Colonic mucosa (tissue), 4 donors: ENCODE results near the gene UBE3C. TPM values are rescaled to one million over a fixed set of nuclear protein-coding genes. Genes with fewer than 3 reads are reported as not detected.
"Not testable (repeated sequence)": the region's sequence is repeated elsewhere in the genome, so short reads cannot be mapped to it uniquely, and the experiment has no call there.

ENCODE experiments used
- DNase-seq: peaks from one replicate; pipeline ENCODE4 v3.0.0-alpha.2; 2020
- H3K27ac ChIP-seq: fragments of 200-600 bp; one replicate; pipeline ENCODE4 v1.8.0; 2021
- H3K27me3 ChIP-seq: fragments of 200-600 bp; one replicate; pipeline ENCODE4 v1.8.0; 2021
- H3K36me3 ChIP-seq: fragments of 200-600 bp; one replicate; pipeline ENCODE4 v1.8.0; 2021
- H3K4me1 ChIP-seq: fragments of 200-600 bp; one replicate; pipeline ENCODE4 v1.8.0; 2021; ENCODE audit warnings: mild to moderate bottlenecking
- H3K4me3 ChIP-seq: fragments of 200-600 bp; one replicate; pipeline ENCODE4 v1.8.0; 2021
- H3K9ac ChIP-seq, 2 donors: one replicate each; pipeline ENCODE4 v1.7.0; 2013; ENCODE audit warnings: control low read depth in 2 of 2, low read depth in 2 of 2, low read length in 2 of 2
- H3K9me3 ChIP-seq: fragments of 200-600 bp; one replicate; pipeline ENCODE4 v1.8.0; 2021
- CTCF ChIP-seq: fragments of 200-600 bp; IDR thresholded peaks from one replicate; pipeline ENCODE4 v1.8.0; 2022; ENCODE audit warnings: antibody characterized with exemption, mild to moderate bottlenecking
- intact Hi-C: fragments of 100-400 bp; cut with DNase I; formaldehyde crosslinking; loops from one replicate; pipeline ENCODE4 v1.14.1; 2022
- total RNA-seq, 2 donors: library from RNA; stranded (reverse); fragmentation: NEBNext Ultra II Directional in 1 of 2; extraction: Animal tissue kit (Norgen Biotek cat#: 25700) in 1 of 2; gene quantifications; one replicate each; pipeline ENCODE4 v1.2.1, GENCODE V29; 2021
- donor health status: healthy.
- donor health status: DM: no; HTN: no; CAD: no.
- donor health status: DM: no; HTN: no; CAD: no.

UBE3C gene
- total RNA-seq, 2 donors from 2014 or later: 50.9 to 60.7 TPM

GRCh38 chr7:157246052-157246451 lies 107.3 kb downstream of the UBE3C start:
- no peak for TF ChIP-seq CTCF
- H3K27me3 ChIP-seq: no peaks in the 10 kb centered on the region
- H3K9ac ChIP-seq: no peak overlapping the region
- no peaks in the 10 kb centered on the region for H3K9me3 ChIP-seq
- DNase-seq: no peak
- no peak overlapping the region for H3K4me3 ChIP-seq
- intact Hi-C loops: no loop called here
- no peak overlapping the region for H3K27ac ChIP-seq
- H3K36me3 ChIP-seq: no peaks in the 10 kb centered on the region
- no peaks in the 10 kb centered on the region for H3K4me1 ChIP-seq

GRCh38 chr7:157248659-157249058 lies 109.9 kb downstream of the UBE3C start:
- no peaks in the 10 kb centered on the region for H3K27me3 ChIP-seq
- no peak for DNase-seq
- no peak for TF ChIP-seq CTCF
- no peak overlapping the region for H3K4me3 ChIP-seq
- H3K27ac ChIP-seq: no peak overlapping the region
- no peaks in the 10 kb centered on the region for H3K9me3 ChIP-seq
- no peaks in the 10 kb centered on the region for H3K36me3 ChIP-seq
- H3K9ac ChIP-seq: no peak overlapping the region
- no peaks in the 10 kb centered on the region for H3K4me1 ChIP-seq
- intact Hi-C loops: no loop called here

GRCh38 chr7:157250605-157251228 lies 112.0 kb downstream of the UBE3C start:
- no peaks in the 10 kb centered on the region for H3K36me3 ChIP-seq
- intact Hi-C loops: no loop called here

GRCh38 chr7:157251817-157252216 lies 113.1 kb downstream of the UBE3C start:
- H3K27me3 ChIP-seq, H3K36me3 ChIP-seq, H3K9me3 ChIP-seq, H3K4me3 ChIP-seq, H3K9ac ChIP-seq, DNase-seq, intact Hi-C loops, H3K27ac ChIP-seq, H3K4me1 ChIP-seq: not testable (repeated sequence)

More at GRCh38 chr7:157250605-157251228, 112.0 kb downstream of the UBE3C start:
- Histone ChIP-seq H3K9me3 (no peaks in the 10 kb centered on the region), H3K4me1 (no peaks in the 10 kb centered on the region), H3K4me3 (no peak overlapping the region), H3K9ac (no peak overlapping the region), H3K27ac (no peak overlapping the region), H3K27me3 (no peaks in the 10 kb centered on the region)
- peak; percentile 54 for DNase-seq
- TF ChIP-seq CTCF: peak; percentile 66

GRCh38 chr7:157253850-157254249 lies 115.1 kb downstream of the UBE3C start:
- H3K27me3 ChIP-seq: no peaks in the 10 kb centered on the region
- H3K36me3 ChIP-seq: peaks cover under 1% of the 10 kb centered on the region
- DNase-seq: peak; percentile 62
- H3K27ac ChIP-seq: no peak overlapping the region
- no peaks in the 10 kb centered on the region for H3K4me1 ChIP-seq
- intact Hi-C loops: no loop called here
- no peak for TF ChIP-seq CTCF
- H3K9me3 ChIP-seq: no peaks in the 10 kb centered on the region
- no peak overlapping the region for H3K9ac ChIP-seq
- H3K4me3 ChIP-seq: no peak overlapping the region

- H3K4me3 ChIP-seq, H3K36me3 ChIP-seq, intact Hi-C loops, H3K9ac ChIP-seq, H3K9me3 ChIP-seq, H3K27ac ChIP-seq, DNase-seq, H3K27me3 ChIP-seq, H3K4me1 ChIP-seq: not testable (repeated sequence)
Measured at GRCh38 chr7:157254781-157255180, 116.1 kb downstream of the UBE3C start.
